Measurements from ENCODE around the gene NDEL1. TPM values are rescaled to one million over a fixed set of nuclear protein-coding genes. Genes with fewer than 3 reads are reported as not detected.

NDEL1 gene
- total and polyA plus RNA-seq, 2 donors (not counting 3 experiments of a cell fraction or from before 2014, with no cell fraction given), result 60.0 to 87.4 TPM

- dilution Hi-C loops (cut with MboI; ENCODE audit: extremely low pct_ligation_motif_present, low sequenced_read_pairs) (no loop called here), intact Hi-C loops (cut with micrococcal nuclease) (no loop called here)
- CTCF ChIA-PET, result interaction anchor here (0.9 to 1.3 kb wide), 3 partner anchors 14 to 286 kb away, joined by 3 to 4 read pairs (median 3); no protein-coding TSS in a partner anchor
- Histone ChIP-seq H3K27me3 (ENCODE audit: control insufficient read depth in 2 of 2, insufficient read depth in 2 of 2, low read length in 2 of 2) (no peaks in the 10 kb centered on the region), H3K36me3 (ENCODE audit: control insufficient read depth in 2 of 2, extremely low read depth in 1 of 2, insufficient read depth in 2 of 2, low read length in 2 of 2) (peaks cover 30 to 31% of the 10 kb centered on the region in 2 experiments), H3K9me1 (replicated peaks; ENCODE audit: control insufficient read depth, extremely low read depth, insufficient read depth, low read length) (no peaks in the 10 kb centered on the region), H4K20me1 (replicated peaks; ENCODE audit: control insufficient read depth, extremely low read depth, insufficient read depth, low read length) (no peaks in the 10 kb centered on the region), H3K79me2 (ENCODE audit: control insufficient read depth, insufficient read depth, low read length) (peaks cover 35% of the 10 kb centered on the region), H3K9ac (replicated peaks; ENCODE audit: extremely low read depth, insufficient read depth, low read length) (no peak overlapping the region), H3K27ac (ENCODE audit: insufficient read depth, low read depth, low read length) (no peak overlapping the region), H3K4me2 (ENCODE audit: insufficient read depth, low read length) (no peak overlapping the region), H3K4me1 (ENCODE audit: control insufficient read depth, extremely low read depth, insufficient read depth, low read length) (no peaks in the 10 kb centered on the region), H2AFZ (ENCODE audit: low read depth, low read length) (no peak overlapping the region), H3K9me3 (replicated peaks; ENCODE audit: control insufficient read depth, insufficient read depth, low read length) (no peaks in the 10 kb centered on the region), H3K4me3 (replicated peaks in 1 of 3; ENCODE audit: insufficient read depth in 1 of 3, low read depth in 1 of 3, low read length in 3 of 3) (no peak overlapping the region)
- FAIRE-seq, result peak; percentile 26
- no peak for TF ChIP-seq POLR2A (IDR thresholded peaks at IDR 0.05; ENCODE audit: low read depth, low read length)
- no peak for TF ChIP-seq JUN (IDR thresholded peaks at IDR 0.05; ENCODE audit: borderline replicate concordance, insufficient read depth, insufficient read length, low read depth)
- no peak for TF ChIP-seq CTCF (IDR thresholded peaks at IDR 0.05; ENCODE audit: extremely low read depth in 1 of 2, insufficient read depth in 1 of 2, low read depth in 1 of 2, low read length in 2 of 2)
- no peak for TF ChIP-seq GATA2 (IDR thresholded peaks at IDR 0.05; ENCODE audit: insufficient read depth, insufficient read length, low read depth, low read length)
- TF ChIP-seq EZH2 (IDR thresholded peaks at IDR 0.05; ENCODE audit: borderline replicate concordance, low read depth, low read length, severe bottlenecking), result no peak
- TF ChIP-seq FOS (IDR thresholded peaks at IDR 0.05; ENCODE audit: borderline replicate concordance, insufficient read depth, low read length), result no peak
- TF ChIP-seq POLR2AphosphoS5 (IDR thresholded peaks at IDR 0.05; ENCODE audit: insufficient read depth, low read depth, low read length), result no peak
- TF ChIP-seq MYC (IDR thresholded peaks at IDR 0.05; ENCODE audit: low read depth, low read length), result no peak
- TF ChIP-seq MAX (IDR thresholded peaks at IDR 0.05; ENCODE audit: insufficient read depth, insufficient read length), result no peak
- no TSS peak for BruUV-seq (replicated peaks)
- POLR2A ChIA-PET, result no interaction called here
- no peak for DNase-seq (ENCODE audit: low read depth, low spot score)
Measured at GRCh38 chr17:8459107-8459506, 23.4 kb downstream of the NDEL1 start.
